HCT116 (cell line): ENCODE measurements around the gene BNC2. TPM values are rescaled to one million over a fixed set of nuclear protein-coding genes. Genes with fewer than 3 reads are reported as not detected.

ENCODE experiments used
- ATAC-seq: fragments of 200-7000 bp; cut with Tn5 transposase; 2 replicates; pipeline ENCODE4 v1.9.1; 2020; ENCODE audit warnings: mild to moderate bottlenecking, moderate library complexity
- BruUV-seq: library from RNA; stranded (reverse); fragments of 400-500 nt; replicated peaks from 2 replicates; lab custom pipeline; 2021; lab: Mats Ljungman, UMichigan
- CTCF ChIA-PET: fragments of 300-600 bp; sonication (Branson Sonifier 250); formaldehyde crosslinking; loops from one replicate; lab custom pipeline; 2021; ENCODE audit warnings: antibody characterized with exemption; lab: Charles Lee
- POLR2A ChIA-PET: fragments of 300-600, 350-600 bp; sonication (Branson Sonifier 250); formaldehyde crosslinking; loops from one replicate; lab custom pipeline; 2021; ENCODE audit warnings: antibody characterized with exemption; lab: Charles Lee
- RAD21 ChIA-PET, 2 experiments: fragments of 300-600 bp; sonication (Branson Sonifier 250); formaldehyde crosslinking; loops; one replicate each; lab custom pipeline; 2023; ENCODE audit warnings: low total read pairs in 2 of 2; ENCODE audit not compliant: uncharacterized antibody in 2 of 2, unreplicated experiment in 2 of 2, low non-redundant PET in 1 of 2; lab: Charles Lee
- DNase-seq: peaks from one replicate; pipeline ENCODE4 v3.0.0-alpha.2; 2010; ENCODE audit warnings: low read depth, low spot score
- H2AFZ ChIP-seq: fragments of 200-600 bp; shearing (Covaris generic), sonication (generic); 2 replicates; pipeline ENCODE4 v1.6.1; 2017; ENCODE audit warnings: low read depth, mixed run types, mixed read lengths, antibody characterized with exemption, low read length; ENCODE audit not compliant: poor library complexity, severe bottlenecking
- H3K27ac ChIP-seq: 2 replicates; pipeline ENCODE4 v1.5.1; 2012; ENCODE audit warnings: low read depth, low read length
- H3K27me3 ChIP-seq: fragments of 200-600 bp; sonication (generic); 2 replicates; pipeline ENCODE4 v1.6.1; 2016; ENCODE audit warnings: mixed run types, low read length, mixed read lengths; ENCODE audit not compliant: insufficient read depth
- H3K36me3 ChIP-seq, 2 experiments: fragments of 200-500 bp in 1 of 2; fragments of 200-600 bp in 1 of 2; sonication (Bioruptor generic) in 1 of 2; sonication (generic) in 1 of 2; 2 replicates each; pipeline versions ENCODE4 v1.5.1 to v1.6.1; 2014 to 2016; ENCODE audit warnings: low read length in 2 of 2, inconsistent platforms in 1 of 2, mixed read lengths in 1 of 2, mixed run types in 1 of 2; ENCODE audit not compliant: insufficient read depth in 2 of 2, control insufficient read depth in 1 of 2
- H3K4me1 ChIP-seq, 2 experiments: fragments of 200-600 bp in 1 of 2; sonication (generic) in 1 of 2; 2 replicates each; pipeline versions ENCODE4 v1.5.1 to v1.6.1; 2012 to 2017; ENCODE audit warnings: low read length in 2 of 2, inconsistent platforms in 1 of 2, mild to moderate bottlenecking in 1 of 2, mixed read lengths in 1 of 2, mixed run types in 1 of 2, moderate library complexity in 1 of 2; ENCODE audit not compliant: insufficient read depth in 2 of 2, control insufficient read depth in 1 of 2
- H3K4me2 ChIP-seq: fragments of 200-600 bp; sonication (generic); 2 replicates; pipeline ENCODE4 v1.6.1; 2017; ENCODE audit warnings: mixed run types, low read length, mixed read lengths
- H3K4me3 ChIP-seq, 2 experiments: fragments of 200-600 bp in 1 of 2; sonication (generic) in 1 of 2; replicated peaks in 1 of 2; 2 replicates each; pipeline ENCODE4 v1.5.1; 2011 to 2016; ENCODE audit warnings: low read length in 2 of 2, control low read depth in 1 of 2, low read depth in 1 of 2, mild to moderate bottlenecking in 1 of 2, mixed read lengths in 1 of 2, mixed run types in 1 of 2
- H3K79me2 ChIP-seq: fragments of 200-600 bp; sonication (generic); 2 replicates; pipeline ENCODE4 v1.6.1; 2017; ENCODE audit warnings: mild to moderate bottlenecking, mixed run types, low read length, moderate library complexity, mixed read lengths; ENCODE audit not compliant: insufficient read depth
- H3K9ac ChIP-seq: fragments of 200-600 bp; sonication (generic); 2 replicates; pipeline ENCODE4 v1.6.1; 2016; ENCODE audit warnings: low read length, mixed read lengths
- H3K9me2 ChIP-seq: fragments of 200-600 bp; sonication (generic), shearing (Covaris generic); 2 replicates; pipeline ENCODE4 v1.6.1; 2017; ENCODE audit warnings: mixed run types, mild to moderate bottlenecking, moderate library complexity; ENCODE audit not compliant: insufficient read depth
- H3K9me3 ChIP-seq, 2 experiments: fragments of 200-500 bp in 1 of 2; fragments of 200-600 bp in 1 of 2; sonication (Bioruptor generic) in 1 of 2; sonication (generic) in 1 of 2; 2 replicates each; pipeline ENCODE4 v1.6.1; 2014 to 2017; ENCODE audit warnings: low read length in 2 of 2, mixed read lengths in 2 of 2, inconsistent platforms in 1 of 2, low read depth in 1 of 2, mild to moderate bottlenecking in 1 of 2, mixed run types in 1 of 2, moderate library complexity in 1 of 2; ENCODE audit not compliant: control insufficient read depth in 1 of 2, insufficient read depth in 1 of 2
- H4K20me1 ChIP-seq: fragments of 200-600 bp; sonication (generic), shearing (Covaris generic); 2 replicates; pipeline ENCODE4 v1.6.1; 2017; ENCODE audit warnings: mixed run types, mild to moderate bottlenecking, moderate library complexity; ENCODE audit not compliant: insufficient read depth
- CBX3 ChIP-seq: IDR thresholded peaks from 2 replicates; pipeline ENCODE4 v1.6.1; 2012; ENCODE audit warnings: low read depth
- CEBPB ChIP-seq: IDR thresholded peaks from 2 replicates; pipeline ENCODE4 v1.6.1; 2012; ENCODE audit warnings: low read depth
- EGR1 ChIP-seq: IDR thresholded peaks from 2 replicates; pipeline ENCODE4 v1.6.1; 2012; ENCODE audit warnings: low read depth
- ELF1 ChIP-seq: IDR thresholded peaks from 2 replicates; pipeline ENCODE4 v1.6.1; 2012; ENCODE audit warnings: low read depth, borderline replicate concordance
- EZH2 ChIP-seq: fragments of 200-600 bp; sonication (generic); IDR thresholded peaks from 2 replicates; pipeline ENCODE4 v1.6.1; 2017; ENCODE audit warnings: antibody characterized with exemption, mixed run types
- MAX ChIP-seq: IDR thresholded peaks from 2 replicates; pipeline ENCODE4 v1.6.1; 2012
- POLR2A ChIP-seq: IDR thresholded peaks from 2 replicates; pipeline ENCODE4 v1.7.0; 2011; ENCODE audit warnings: borderline replicate concordance; ENCODE audit not compliant: insufficient read depth, insufficient read length; ENCODE audit errors: extremely low read depth
- RAD21 ChIP-seq: IDR thresholded peaks from 2 replicates; pipeline ENCODE4 v1.6.1; 2012; ENCODE audit warnings: low read depth, mild to moderate bottlenecking
- SP1 ChIP-seq: IDR thresholded peaks from 2 replicates; pipeline ENCODE4 v1.6.1; 2012; ENCODE audit warnings: low read depth
- SRF ChIP-seq: IDR thresholded peaks from 2 replicates; pipeline ENCODE4 v1.6.1; 2012; ENCODE audit warnings: low read depth
- TCF7L2 ChIP-seq: IDR thresholded peaks from 2 replicates; pipeline ENCODE4 v1.7.0; 2011; ENCODE audit warnings: borderline replicate concordance, inconsistent platforms; ENCODE audit not compliant: insufficient read depth, insufficient read length; ENCODE audit errors: extremely low read depth
- ZBTB33 ChIP-seq: IDR thresholded peaks from 2 replicates; pipeline ENCODE4 v1.6.1; 2011; ENCODE audit warnings: mild to moderate bottlenecking, low read length, moderate library complexity; ENCODE audit not compliant: insufficient replicate concordance; ENCODE audit errors: extremely low read depth
- ZFX ChIP-seq: fragments of 450-650 bp; IDR thresholded peaks from 2 replicates; pipeline ENCODE4 v1.6.1; 2017
- intact Hi-C: fragments of 100-400 bp; cut with micrococcal nuclease; formaldehyde crosslinking; loops from 2 replicates; pipeline ENCODE4 v1.10.0; 2022
- total RNA-seq: library from RNA; stranded (reverse); gene quantifications from one replicate; pipeline ENCODE4 v1.2.1, GENCODE V29; 2021; ENCODE audit not compliant: unreplicated experiment
- TF ChIP-seq, protein P1 (sequence below): IDR thresholded peaks from 2 replicates; pipeline ENCODE4 v1.6.1; 2012; ENCODE audit warnings: low read depth

The BNC2 gene
- total RNA-seq, 1 experiment from 2014 or later = 0.37 TPM

GRCh38 chr9:16690628-16691027, 179.8 kb downstream of the BNC2 start:
- ChIA-PET POLR2A (no interaction called here), RAD21 (no interaction called here), CTCF (no interaction called here)
- H3K9ac ChIP-seq = no peak overlapping the region
- BruUV-seq = no TSS peak
- TF ChIP-seq EZH2 (no peak), MAX (no peak), RAD21 (no peak), CEBPB (no peak)
- TF ChIP-seq, protein P1, sequence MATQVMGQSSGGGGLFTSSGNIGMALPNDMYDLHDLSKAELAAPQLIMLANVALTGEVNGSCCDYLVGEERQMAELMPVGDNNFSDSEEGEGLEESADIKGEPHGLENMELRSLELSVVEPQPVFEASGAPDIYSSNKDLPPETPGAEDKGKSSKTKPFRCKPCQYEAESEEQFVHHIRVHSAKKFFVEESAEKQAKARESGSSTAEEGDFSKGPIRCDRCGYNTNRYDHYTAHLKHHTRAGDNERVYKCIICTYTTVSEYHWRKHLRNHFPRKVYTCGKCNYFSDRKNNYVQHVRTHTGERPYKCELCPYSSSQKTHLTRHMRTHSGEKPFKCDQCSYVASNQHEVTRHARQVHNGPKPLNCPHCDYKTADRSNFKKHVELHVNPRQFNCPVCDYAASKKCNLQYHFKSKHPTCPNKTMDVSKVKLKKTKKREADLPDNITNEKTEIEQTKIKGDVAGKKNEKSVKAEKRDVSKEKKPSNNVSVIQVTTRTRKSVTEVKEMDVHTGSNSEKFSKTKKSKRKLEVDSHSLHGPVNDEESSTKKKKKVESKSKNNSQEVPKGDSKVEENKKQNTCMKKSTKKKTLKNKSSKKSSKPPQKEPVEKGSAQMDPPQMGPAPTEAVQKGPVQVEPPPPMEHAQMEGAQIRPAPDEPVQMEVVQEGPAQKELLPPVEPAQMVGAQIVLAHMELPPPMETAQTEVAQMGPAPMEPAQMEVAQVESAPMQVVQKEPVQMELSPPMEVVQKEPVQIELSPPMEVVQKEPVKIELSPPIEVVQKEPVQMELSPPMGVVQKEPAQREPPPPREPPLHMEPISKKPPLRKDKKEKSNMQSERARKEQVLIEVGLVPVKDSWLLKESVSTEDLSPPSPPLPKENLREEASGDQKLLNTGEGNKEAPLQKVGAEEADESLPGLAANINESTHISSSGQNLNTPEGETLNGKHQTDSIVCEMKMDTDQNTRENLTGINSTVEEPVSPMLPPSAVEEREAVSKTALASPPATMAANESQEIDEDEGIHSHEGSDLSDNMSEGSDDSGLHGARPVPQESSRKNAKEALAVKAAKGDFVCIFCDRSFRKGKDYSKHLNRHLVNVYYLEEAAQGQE = no peak
- ATAC-seq (no peak), DNase-seq (no peak)
- no peak overlapping the region for H2AFZ ChIP-seq
- H3K4me2 ChIP-seq = no peak overlapping the region
- no peak overlapping the region for H3K27ac ChIP-seq
- H3K4me3 ChIP-seq = no peak overlapping the region
- H3K36me3 ChIP-seq = no peaks in the 10 kb centered on the region
- no peaks in the 10 kb centered on the region for H3K9me3 ChIP-seq
- H3K4me1 ChIP-seq = no peaks in the 10 kb centered on the region
- H4K20me1 ChIP-seq = no peaks in the 10 kb centered on the region
- no peaks in the 10 kb centered on the region for H3K27me3 ChIP-seq
- intact Hi-C loops = no loop called here
- H3K79me2 ChIP-seq = no peaks in the 10 kb centered on the region
- no peaks in the 10 kb centered on the region for H3K9me2 ChIP-seq

GRCh38 chr9:16690205-16690604, 180.3 kb downstream of the BNC2 start:
- RAD21 ChIA-PET = no interaction called here
- H3K9ac ChIP-seq = no peak overlapping the region
- no peak overlapping the region for H3K4me2 ChIP-seq
- H3K36me3 ChIP-seq = no peaks in the 10 kb centered on the region
- H3K27ac ChIP-seq = no peak overlapping the region
- intact Hi-C loops = no loop called here
- H2AFZ ChIP-seq = no peak overlapping the region
- CTCF ChIA-PET = no interaction called here
- POLR2A ChIA-PET = no interaction called here
- no peak for DNase-seq
- no peaks in the 10 kb centered on the region for H3K9me3 ChIP-seq
- BruUV-seq = no TSS peak
- H3K9me2 ChIP-seq = no peaks in the 10 kb centered on the region
- H3K4me3 ChIP-seq = no peak overlapping the region
- no peaks in the 10 kb centered on the region for H3K4me1 ChIP-seq
- H3K79me2 ChIP-seq = no peaks in the 10 kb centered on the region
- H4K20me1 ChIP-seq = no peaks in the 10 kb centered on the region
- H3K27me3 ChIP-seq = no peaks in the 10 kb centered on the region; the same call in 1 of the 2 replicates
- ATAC-seq = no peak
- no peak for TF ChIP-seq ZBTB33
- TF ChIP-seq SRF = no peak
- no peak for TF ChIP-seq CBX3
- TF ChIP-seq ZFX = no peak
- TF ChIP-seq POLR2A = no peak
- no peak for TF ChIP-seq TCF7L2
- TF ChIP-seq ELF1 = no peak
- TF ChIP-seq EGR1 = no peak
- TF ChIP-seq SP1 = no peak
- TF ChIP-seq CEBPB = no peak
